Gastroesophageal sphincter (tissue), 3 donors: Measurements from ENCODE around the gene ARAP3.

Experiments
- POLR2A ChIP-seq, 2 donors: fragments of 450-650 bp; IDR thresholded peaks; one replicate each; pipeline ENCODE4 v1.6.1; 2017; ENCODE audit warnings: antibody characterized with exemption in 2 of 2, mild to moderate bottlenecking in 2 of 2, moderate library complexity in 1 of 2
- TF ChIP-seq, protein P1 (sequence below), 4 experiments: fragments of 200-600 bp in 2 of 4; fragments of 450-650 bp in 2 of 4; sonication (generic) in 1 of 4; IDR thresholded peaks; one replicate each; pipeline ENCODE4 v1.5.1; 2017 to 2019; ENCODE audit warnings: antibody characterized with exemption in 4 of 4, mild to moderate bottlenecking in 2 of 4, moderate library complexity in 2 of 4

GRCh38 chr5:141618030-141618803, 63.8 kb downstream of the ARAP3 start:
- TF ChIP-seq, protein P1, sequence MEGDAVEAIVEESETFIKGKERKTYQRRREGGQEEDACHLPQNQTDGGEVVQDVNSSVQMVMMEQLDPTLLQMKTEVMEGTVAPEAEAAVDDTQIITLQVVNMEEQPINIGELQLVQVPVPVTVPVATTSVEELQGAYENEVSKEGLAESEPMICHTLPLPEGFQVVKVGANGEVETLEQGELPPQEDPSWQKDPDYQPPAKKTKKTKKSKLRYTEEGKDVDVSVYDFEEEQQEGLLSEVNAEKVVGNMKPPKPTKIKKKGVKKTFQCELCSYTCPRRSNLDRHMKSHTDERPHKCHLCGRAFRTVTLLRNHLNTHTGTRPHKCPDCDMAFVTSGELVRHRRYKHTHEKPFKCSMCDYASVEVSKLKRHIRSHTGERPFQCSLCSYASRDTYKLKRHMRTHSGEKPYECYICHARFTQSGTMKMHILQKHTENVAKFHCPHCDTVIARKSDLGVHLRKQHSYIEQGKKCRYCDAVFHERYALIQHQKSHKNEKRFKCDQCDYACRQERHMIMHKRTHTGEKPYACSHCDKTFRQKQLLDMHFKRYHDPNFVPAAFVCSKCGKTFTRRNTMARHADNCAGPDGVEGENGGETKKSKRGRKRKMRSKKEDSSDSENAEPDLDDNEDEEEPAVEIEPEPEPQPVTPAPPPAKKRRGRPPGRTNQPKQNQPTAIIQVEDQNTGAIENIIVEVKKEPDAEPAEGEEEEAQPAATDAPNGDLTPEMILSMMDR (IDR thresholded peaks at IDR 0.05), result no peak
- no peak for TF ChIP-seq POLR2A (IDR thresholded peaks at IDR 0.05)
